SK-N-SH (cell line): ENCODE results near the gene NBDY.

Experiments used
- FOXM1 ChIP-seq: IDR thresholded peaks from 2 replicates; pipeline ENCODE4 v1.4.0; 2012; ENCODE audit warnings: low read depth, mild to moderate bottlenecking
- MEF2A ChIP-seq: IDR thresholded peaks from 2 replicates; pipeline ENCODE4 v1.4.0; 2012; ENCODE audit warnings: low read depth, borderline replicate concordance
- RAD21 ChIP-seq: IDR thresholded peaks from 2 replicates; pipeline ENCODE4 v1.6.1; 2012; ENCODE audit warnings: mild to moderate bottlenecking, low read length
- SIN3A ChIP-seq: IDR thresholded peaks from 2 replicates; pipeline ENCODE4 v1.6.1; 2012; ENCODE audit warnings: low read depth, mild to moderate bottlenecking, low read length, moderate library complexity, borderline replicate concordance
- TEAD4 ChIP-seq: IDR thresholded peaks from 2 replicates; pipeline ENCODE4 v1.4.0; 2012; ENCODE audit warnings: mild to moderate bottlenecking, borderline replicate concordance; ENCODE audit not compliant: insufficient read depth
- TF ChIP-seq, protein P1 (sequence below): IDR thresholded peaks from 2 replicates; pipeline ENCODE4 v1.6.1; 2012; ENCODE audit warnings: mild to moderate bottlenecking, low read depth, low read length, moderate library complexity
- TF ChIP-seq, protein P2 (sequence below): fragments of 200-600 bp; sonication (generic); IDR thresholded peaks from 2 replicates; pipeline ENCODE4 v1.6.1; 2017; ENCODE audit warnings: antibody characterized with exemption, mild to moderate bottlenecking, moderate library complexity
- TF ChIP-seq, protein P3 (sequence below): IDR thresholded peaks from 2 replicates; pipeline ENCODE4 v1.4.0; 2012; ENCODE audit warnings: low read depth, borderline replicate concordance
- TF ChIP-seq, protein P4 (sequence below): fragments of 150-350 bp; IDR thresholded peaks from 2 replicates; pipeline ENCODE4 v1.6.1; 2017; ENCODE audit warnings: antibody characterized with exemption, low read length, low read depth, borderline replicate concordance
- TF ChIP-seq, protein P5 (sequence below): IDR thresholded peaks from 2 replicates; pipeline ENCODE4; 2012

DNA sequence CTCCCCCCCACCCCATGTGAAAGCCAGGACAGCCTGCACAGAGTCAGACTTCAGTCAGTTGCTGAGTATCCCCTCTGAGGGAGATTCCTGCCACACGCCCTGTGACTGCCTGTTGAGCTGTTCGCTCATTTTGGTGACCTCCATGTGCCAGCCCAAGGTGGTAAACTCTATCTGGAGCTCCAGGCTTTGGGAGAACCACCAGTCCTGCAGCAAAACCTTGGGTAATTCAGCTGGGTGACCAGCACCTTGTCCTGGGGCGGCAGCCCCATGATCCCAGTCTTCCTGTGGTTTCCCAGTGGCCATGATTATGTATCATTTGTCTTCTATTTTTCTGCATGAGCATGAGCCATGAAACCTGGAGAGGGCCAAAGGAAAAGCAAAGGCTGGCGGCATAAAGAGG is 73.4 kb downstream of the NBDY start:
- TF ChIP-seq, protein P1, sequence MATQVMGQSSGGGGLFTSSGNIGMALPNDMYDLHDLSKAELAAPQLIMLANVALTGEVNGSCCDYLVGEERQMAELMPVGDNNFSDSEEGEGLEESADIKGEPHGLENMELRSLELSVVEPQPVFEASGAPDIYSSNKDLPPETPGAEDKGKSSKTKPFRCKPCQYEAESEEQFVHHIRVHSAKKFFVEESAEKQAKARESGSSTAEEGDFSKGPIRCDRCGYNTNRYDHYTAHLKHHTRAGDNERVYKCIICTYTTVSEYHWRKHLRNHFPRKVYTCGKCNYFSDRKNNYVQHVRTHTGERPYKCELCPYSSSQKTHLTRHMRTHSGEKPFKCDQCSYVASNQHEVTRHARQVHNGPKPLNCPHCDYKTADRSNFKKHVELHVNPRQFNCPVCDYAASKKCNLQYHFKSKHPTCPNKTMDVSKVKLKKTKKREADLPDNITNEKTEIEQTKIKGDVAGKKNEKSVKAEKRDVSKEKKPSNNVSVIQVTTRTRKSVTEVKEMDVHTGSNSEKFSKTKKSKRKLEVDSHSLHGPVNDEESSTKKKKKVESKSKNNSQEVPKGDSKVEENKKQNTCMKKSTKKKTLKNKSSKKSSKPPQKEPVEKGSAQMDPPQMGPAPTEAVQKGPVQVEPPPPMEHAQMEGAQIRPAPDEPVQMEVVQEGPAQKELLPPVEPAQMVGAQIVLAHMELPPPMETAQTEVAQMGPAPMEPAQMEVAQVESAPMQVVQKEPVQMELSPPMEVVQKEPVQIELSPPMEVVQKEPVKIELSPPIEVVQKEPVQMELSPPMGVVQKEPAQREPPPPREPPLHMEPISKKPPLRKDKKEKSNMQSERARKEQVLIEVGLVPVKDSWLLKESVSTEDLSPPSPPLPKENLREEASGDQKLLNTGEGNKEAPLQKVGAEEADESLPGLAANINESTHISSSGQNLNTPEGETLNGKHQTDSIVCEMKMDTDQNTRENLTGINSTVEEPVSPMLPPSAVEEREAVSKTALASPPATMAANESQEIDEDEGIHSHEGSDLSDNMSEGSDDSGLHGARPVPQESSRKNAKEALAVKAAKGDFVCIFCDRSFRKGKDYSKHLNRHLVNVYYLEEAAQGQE: no peak
- TF ChIP-seq, protein P2, sequence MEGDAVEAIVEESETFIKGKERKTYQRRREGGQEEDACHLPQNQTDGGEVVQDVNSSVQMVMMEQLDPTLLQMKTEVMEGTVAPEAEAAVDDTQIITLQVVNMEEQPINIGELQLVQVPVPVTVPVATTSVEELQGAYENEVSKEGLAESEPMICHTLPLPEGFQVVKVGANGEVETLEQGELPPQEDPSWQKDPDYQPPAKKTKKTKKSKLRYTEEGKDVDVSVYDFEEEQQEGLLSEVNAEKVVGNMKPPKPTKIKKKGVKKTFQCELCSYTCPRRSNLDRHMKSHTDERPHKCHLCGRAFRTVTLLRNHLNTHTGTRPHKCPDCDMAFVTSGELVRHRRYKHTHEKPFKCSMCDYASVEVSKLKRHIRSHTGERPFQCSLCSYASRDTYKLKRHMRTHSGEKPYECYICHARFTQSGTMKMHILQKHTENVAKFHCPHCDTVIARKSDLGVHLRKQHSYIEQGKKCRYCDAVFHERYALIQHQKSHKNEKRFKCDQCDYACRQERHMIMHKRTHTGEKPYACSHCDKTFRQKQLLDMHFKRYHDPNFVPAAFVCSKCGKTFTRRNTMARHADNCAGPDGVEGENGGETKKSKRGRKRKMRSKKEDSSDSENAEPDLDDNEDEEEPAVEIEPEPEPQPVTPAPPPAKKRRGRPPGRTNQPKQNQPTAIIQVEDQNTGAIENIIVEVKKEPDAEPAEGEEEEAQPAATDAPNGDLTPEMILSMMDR: no peak
- no peak for TF ChIP-seq TEAD4
- TF ChIP-seq FOXM1: no peak
- TF ChIP-seq, protein P3, sequence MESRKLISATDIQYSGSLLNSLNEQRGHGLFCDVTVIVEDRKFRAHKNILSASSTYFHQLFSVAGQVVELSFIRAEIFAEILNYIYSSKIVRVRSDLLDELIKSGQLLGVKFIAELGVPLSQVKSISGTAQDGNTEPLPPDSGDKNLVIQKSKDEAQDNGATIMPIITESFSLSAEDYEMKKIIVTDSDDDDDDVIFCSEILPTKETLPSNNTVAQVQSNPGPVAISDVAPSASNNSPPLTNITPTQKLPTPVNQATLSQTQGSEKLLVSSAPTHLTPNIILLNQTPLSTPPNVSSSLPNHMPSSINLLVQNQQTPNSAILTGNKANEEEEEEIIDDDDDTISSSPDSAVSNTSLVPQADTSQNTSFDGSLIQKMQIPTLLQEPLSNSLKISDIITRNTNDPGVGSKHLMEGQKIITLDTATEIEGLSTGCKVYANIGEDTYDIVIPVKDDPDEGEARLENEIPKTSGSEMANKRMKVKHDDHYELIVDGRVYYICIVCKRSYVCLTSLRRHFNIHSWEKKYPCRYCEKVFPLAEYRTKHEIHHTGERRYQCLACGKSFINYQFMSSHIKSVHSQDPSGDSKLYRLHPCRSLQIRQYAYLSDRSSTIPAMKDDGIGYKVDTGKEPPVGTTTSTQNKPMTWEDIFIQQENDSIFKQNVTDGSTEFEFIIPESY: no peak
- TF ChIP-seq, protein P4, sequence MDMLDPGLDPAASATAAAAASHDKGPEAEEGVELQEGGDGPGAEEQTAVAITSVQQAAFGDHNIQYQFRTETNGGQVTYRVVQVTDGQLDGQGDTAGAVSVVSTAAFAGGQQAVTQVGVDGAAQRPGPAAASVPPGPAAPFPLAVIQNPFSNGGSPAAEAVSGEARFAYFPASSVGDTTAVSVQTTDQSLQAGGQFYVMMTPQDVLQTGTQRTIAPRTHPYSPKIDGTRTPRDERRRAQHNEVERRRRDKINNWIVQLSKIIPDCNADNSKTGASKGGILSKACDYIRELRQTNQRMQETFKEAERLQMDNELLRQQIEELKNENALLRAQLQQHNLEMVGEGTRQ: no peak
- no peak for TF ChIP-seq SIN3A
- TF ChIP-seq RAD21: no peak
- TF ChIP-seq MEF2A: no peak
- TF ChIP-seq, protein P5, sequence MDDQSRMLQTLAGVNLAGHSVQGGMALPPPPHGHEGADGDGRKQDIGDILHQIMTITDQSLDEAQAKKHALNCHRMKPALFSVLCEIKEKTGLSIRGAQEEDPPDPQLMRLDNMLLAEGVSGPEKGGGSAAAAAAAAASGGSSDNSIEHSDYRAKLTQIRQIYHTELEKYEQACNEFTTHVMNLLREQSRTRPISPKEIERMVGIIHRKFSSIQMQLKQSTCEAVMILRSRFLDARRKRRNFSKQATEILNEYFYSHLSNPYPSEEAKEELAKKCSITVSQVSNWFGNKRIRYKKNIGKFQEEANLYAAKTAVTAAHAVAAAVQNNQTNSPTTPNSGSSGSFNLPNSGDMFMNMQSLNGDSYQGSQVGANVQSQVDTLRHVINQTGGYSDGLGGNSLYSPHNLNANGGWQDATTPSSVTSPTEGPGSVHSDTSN: no peak
